GM12892 (cell line): ENCODE measurements around the gene TDRD12.
A peak's percentile ranks its signal among the peaks of the same experiment; 100 is the strongest.
"Not testable (repeated sequence)": the region's sequence is repeated elsewhere in the genome, so short reads cannot be mapped to it uniquely, and the experiment has no call there.

Experiments
- DNase-seq: peaks from one replicate; pipeline ENCODE4 v3.0.0; 2011; ENCODE audit not compliant: insufficient read length
- FAIRE-seq: peaks from 2 replicates; lab custom pipeline; 2011; peaks lifted over from hg19 to GRCh38; lab: Jason Lieb, UNC
- POLR2A ChIP-seq: IDR thresholded peaks from 2 replicates; pipeline ENCODE4 v1.6.1; 2011; ENCODE audit warnings: low read depth, low read length, control low read depth
- POLR2AphosphoS5 ChIP-seq: IDR thresholded peaks from 2 replicates; pipeline ENCODE4 v1.6.1; 2011; ENCODE audit warnings: low read depth, low read length, control low read depth
- TAF1 ChIP-seq: IDR thresholded peaks from 2 replicates; pipeline ENCODE4 v1.6.1; 2011; ENCODE audit warnings: low read depth, mild to moderate bottlenecking, control low read depth, low read length, borderline replicate concordance

Gene TDRD12

DNA sequence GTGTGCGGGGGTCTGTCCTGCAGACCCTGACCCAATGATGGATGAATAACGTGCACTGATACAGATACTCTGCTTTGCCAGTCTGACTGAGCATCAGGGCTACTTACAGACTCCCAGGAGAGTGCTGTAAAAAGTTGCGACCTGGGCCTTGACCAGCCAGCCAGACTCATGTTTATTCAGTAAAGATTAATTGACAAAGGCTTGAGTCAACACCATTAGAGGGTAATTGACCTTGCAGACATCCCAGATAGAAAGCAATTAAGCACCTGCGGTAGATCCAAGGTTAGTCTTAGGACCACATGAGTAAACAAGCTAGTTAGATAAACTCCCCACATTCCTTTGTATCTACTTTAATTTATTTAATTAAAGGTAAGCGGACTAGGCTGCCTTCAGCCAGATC is 17.6 kb upstream of the TDRD12 start:
- no peak for FAIRE-seq
- no peak for TF ChIP-seq TAF1
- TF ChIP-seq POLR2AphosphoS5 = no peak
- no peak for TF ChIP-seq POLR2A
- no peak for DNase-seq

DNA sequence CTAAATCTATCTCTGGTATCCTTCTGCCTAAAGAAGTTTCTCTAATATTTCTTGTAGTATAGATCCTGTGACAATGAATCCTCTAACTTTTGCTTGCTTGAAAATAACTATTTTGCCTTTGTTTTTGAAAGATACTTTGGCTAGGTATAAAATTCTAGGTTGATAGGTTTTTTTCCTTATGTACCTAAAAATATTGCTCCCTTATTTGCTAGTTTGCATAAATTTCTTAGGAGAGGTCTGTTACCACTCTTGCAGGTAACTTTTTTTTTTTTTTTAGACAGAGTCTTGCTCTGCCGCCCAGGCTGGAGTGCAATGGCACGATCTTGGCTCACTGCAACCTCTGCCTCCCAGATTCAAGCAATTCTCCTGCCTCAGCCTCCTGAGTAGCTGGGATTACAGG is 15.6 kb upstream of the TDRD12 start:
- not testable (repeated sequence) for DNase-seq, FAIRE-seq

DNA sequence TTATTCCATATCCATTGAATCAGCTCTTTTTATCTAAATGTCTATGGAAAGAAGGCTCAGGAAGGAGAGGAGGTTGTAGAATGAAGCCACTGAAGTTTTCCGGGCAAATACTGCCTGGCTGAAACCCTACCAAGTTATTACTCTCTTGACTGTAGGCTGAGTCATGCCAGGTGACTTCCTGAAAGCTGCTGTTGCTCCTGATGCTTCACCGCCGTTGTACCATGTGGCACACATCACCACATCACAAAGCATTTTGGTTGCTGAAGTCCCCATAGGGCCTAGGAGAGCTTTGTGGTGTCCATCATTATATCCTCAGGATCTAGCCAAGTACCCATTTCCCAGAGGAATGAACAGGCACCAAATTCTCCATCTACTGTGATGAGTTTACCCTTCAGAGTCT is 11.1 kb upstream of the TDRD12 start:
- DNase-seq (no peak), FAIRE-seq (no peak)
- TF ChIP-seq TAF1 (no peak), POLR2AphosphoS5 (no peak), POLR2A (no peak)

DNA sequence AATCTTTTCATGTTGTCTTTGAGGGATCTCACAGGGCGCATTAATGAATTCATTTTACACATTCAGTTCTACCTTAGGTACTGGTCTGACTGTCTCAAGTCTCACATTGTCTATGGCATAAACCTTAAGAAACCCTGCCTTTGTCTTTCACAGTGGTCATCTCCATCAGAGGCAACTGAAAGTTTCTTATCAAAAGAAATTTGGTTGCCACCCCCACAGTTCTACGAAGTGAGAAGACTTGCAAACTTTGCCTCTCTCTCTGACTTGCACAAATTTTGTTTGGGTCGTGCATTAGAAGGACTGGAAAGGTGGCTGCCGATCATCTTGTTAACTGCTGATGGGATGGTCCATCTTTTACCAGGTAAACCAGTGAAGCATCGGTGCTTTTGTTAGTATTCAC is 10.5 kb upstream of the TDRD12 start:
- TF ChIP-seq POLR2AphosphoS5 (no peak), POLR2A (no peak), TAF1 (no peak)
- FAIRE-seq (no peak), DNase-seq (no peak)

DNA sequence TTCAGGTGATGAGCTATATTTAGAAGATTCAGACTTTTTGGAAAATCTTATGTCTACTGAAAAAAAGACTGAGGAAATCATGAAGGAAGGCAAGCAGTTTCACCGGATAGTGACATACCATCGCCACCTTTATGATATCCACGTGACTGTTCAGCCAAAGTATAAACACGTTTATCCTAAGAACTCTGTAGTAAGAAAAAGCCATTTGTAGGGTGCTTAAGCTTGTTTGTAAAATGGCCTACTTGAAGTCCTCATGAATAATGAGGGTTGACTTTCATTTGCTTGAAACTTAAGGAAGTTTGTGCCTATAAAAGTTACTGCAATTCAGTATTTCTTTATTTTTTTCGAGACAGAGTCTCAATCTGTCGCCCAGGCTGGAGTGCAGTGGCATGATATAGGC is 7.8 kb upstream of the TDRD12 start:
- no peak for TF ChIP-seq POLR2AphosphoS5
- no peak for TF ChIP-seq POLR2A
- TF ChIP-seq TAF1 = no peak
- DNase-seq (no peak), FAIRE-seq (no peak)

GRCh38 chr19:32716203-32716602 is 3.4 kb upstream of the TDRD12 start:
- not testable (repeated sequence) for FAIRE-seq

DNA sequence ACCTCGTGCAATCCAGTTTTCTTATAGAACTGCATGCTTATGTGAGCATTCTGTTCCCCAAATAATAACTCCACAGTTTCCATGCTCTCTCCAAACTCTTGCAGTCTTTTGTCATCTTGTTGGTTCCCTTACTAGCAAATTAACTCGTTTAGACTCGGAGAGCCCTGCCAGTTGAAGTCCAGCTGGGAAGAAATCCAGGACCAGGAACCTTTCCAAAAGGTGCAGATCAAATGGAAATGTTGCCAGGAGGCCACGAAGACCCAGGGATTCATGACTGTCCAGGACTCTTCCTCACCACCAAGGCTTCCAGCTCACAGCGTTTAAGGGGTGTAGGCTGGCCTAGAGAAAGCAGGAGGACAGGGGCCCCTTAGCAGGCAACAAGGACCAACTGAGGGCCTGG is 2.1 kb upstream of the TDRD12 start:
- FAIRE-seq = no peak
- no peak for DNase-seq
- TF ChIP-seq POLR2A (no peak), POLR2AphosphoS5 (no peak), TAF1 (no peak)

More at GRCh38 chr19:32716203-32716602, 3.4 kb upstream of the TDRD12 start:
- DNase-seq = not testable (repeated sequence)

DNA sequence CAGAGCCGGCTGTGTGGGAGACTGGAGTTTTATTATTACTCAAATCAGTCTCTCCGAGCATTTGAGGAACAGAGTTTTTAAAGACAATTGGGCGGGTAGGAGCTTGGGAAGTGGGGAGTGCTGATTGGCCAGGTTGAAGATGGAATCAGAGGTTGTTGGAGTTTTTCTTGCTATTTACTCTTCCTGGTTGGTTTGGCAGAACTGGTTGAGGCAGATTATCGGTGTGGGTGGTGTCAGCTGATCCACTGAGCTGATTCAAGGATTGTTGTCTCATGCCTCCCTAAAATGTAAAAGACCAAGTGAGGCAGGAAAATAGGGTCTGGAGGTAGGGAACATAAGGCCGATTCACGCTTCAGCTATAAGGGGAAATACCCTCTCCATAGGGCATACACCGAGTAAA is 1.3 kb upstream of the TDRD12 start:
- no peak for TF ChIP-seq POLR2A
- TF ChIP-seq POLR2AphosphoS5 = no peak
- TF ChIP-seq TAF1 = no peak
- DNase-seq = no peak
- FAIRE-seq = no peak

DNA sequence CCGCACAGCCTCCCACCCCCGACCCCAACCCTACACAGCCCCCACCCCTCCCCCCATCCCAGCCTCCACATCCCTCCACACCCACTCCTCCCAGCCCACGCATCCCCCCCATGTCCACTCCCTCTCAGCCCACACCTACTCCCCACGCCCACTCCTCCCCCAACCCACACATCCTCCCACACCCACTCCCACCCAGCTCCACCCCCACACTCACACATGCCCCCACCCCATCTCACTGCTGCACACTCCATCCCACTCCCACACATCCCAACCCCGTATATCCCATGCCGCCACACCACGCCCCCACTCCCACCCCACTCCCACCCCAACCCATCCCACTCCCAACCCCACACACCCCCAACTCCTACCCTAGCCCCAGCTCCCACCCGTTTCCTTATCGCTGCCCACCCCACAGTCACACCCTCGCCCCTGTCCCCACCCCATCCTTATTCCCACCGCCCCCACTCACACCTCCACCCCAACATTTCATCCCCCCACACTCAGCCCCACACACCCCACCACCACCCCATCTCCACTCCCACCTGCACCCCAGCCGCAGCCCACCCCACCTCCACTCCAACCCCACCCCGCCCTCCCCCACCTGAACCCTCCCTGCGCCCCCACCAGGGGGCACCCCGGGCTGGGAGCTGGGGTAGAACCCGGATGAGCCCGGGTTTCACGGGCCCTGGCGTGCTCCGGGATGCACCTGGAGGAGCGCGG is 809 bp downstream of the TDRD12 start:
- FAIRE-seq = no peak
- TF ChIP-seq POLR2A (no peak), TAF1 (no peak), POLR2AphosphoS5 (no peak)
- peak; percentile 27 for DNase-seq

GRCh38 chr19:32720936-32721250 is 1.3 kb downstream of the TDRD12 start:
- FAIRE-seq (no peak), DNase-seq (no peak)
- TF ChIP-seq POLR2A (no peak), POLR2AphosphoS5 (no peak), TAF1 (no peak)

DNA sequence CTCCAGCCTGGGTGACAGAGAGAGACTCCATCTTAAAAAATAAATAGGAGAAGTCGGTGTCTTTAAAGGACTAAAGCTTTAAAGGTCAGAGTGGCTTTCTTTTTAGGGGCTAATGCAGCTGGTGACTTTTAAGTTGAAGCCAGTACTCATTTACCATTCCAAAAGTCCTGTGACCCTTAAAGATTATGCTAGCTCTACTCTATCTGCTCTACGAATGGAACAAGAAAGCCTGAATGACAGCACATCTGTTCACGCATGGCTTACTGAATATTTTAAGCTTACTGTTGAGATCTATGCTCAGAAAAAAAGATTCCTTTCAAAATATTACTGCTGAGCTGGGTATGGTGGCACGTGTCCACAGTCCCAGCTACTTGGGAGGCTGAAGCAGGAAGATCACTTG is 16.4 kb downstream of the TDRD12 start:
- DNase-seq = no peak
- TF ChIP-seq TAF1 (no peak), POLR2A (no peak), POLR2AphosphoS5 (no peak)
- no peak for FAIRE-seq

DNA sequence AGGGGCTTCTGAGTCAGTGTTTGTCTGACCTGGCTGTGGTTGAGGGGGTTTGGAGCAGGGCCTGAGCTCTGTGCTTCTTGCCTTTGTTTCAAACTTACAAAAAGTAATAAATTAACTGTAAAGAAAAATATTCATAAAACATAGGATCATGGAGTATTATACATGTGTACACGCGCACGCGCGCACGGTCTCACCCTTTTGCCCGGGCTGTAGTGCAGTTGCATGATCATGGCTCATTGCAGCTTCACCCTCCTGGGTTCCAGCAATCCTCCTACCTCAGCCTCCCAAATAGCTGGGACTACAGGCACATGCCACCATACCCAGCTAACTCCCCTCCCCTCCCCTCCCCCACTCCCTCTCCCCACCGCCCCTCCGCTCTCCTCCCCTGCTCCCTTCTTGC is 23.5 kb downstream of the TDRD12 start:
- no peak for DNase-seq
- TF ChIP-seq POLR2AphosphoS5 (no peak), POLR2A (no peak), TAF1 (no peak)
- no peak for FAIRE-seq

DNA sequence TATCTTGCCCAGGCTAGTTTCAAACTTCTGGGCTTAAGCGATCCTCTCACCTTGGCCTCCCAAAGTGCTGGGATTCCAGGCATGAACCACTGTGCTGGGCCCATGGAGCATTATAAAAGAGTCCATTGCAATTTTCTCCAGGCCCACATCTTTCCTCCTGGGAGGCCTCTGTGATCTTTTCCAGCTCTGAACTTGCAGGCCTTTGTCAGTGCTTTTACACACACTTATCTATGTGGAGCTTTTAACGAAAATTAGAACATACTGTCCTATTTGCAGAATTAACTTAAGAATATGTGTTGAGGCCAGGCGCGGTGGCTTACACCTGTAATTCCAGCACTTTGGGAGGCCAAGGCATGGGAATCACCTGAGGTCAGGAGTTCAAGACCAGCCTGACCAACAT is 23.9 kb downstream of the TDRD12 start:
- FAIRE-seq = no peak
- TF ChIP-seq POLR2AphosphoS5 (no peak), TAF1 (no peak), POLR2A (no peak)
- no peak for DNase-seq
